HepG2 (cell line): Measurements from ENCODE around the gene HHIPL2. TPM values are rescaled to one million over a fixed set of nuclear protein-coding genes. Genes with fewer than 3 reads are reported as not detected.

Experiments used
- ATAC-seq: fragments of 200-7000 bp; cut with Tn5 transposase; 3 replicates; pipeline ENCODE4 v1.9.1; 2020; ENCODE audit warnings: mild to moderate bottlenecking, moderate library complexity
- BruUV-seq: library from RNA; stranded (reverse); fragments of 400-500 nt; replicated peaks from 2 replicates; lab custom pipeline; 2021; lab: Mats Ljungman, UMichigan
- CTCF ChIA-PET: fragments of 300-600 bp; formaldehyde crosslinking; extraction: SDS; loops from one replicate; lab custom pipeline; 2021; ENCODE audit warnings: low total read pairs, inconsistent platforms, low intra/inter-chr PET ratio; lab: Yijun Ruan, JAX
- POLR2A ChIA-PET: fragments of 350-600 bp; sonication (Branson Sonifier 250); formaldehyde crosslinking; loops from one replicate; lab custom pipeline; 2020; ENCODE audit warnings: antibody characterized with exemption, inconsistent platforms; lab: Yijun Ruan, JAX
- DNase-seq: peaks from one replicate; pipeline ENCODE4 v3.0.0-alpha.2; 2015; ENCODE audit warnings: low spot score
- FAIRE-seq: peaks from 3 replicates; lab custom pipeline; 2011; peaks lifted over from hg19 to GRCh38; lab: Jason Lieb, UNC
- H2AFZ ChIP-seq: one replicate; pipeline ENCODE4 v1.6.1; 2011; ENCODE audit warnings: low read length, inconsistent platforms
- H3K27ac ChIP-seq: fragments of 300-600 bp; 3 replicates; pipeline ENCODE4 v1.8.0; 2011; ENCODE audit warnings: mixed run types, mild to moderate bottlenecking, mixed read lengths, low read length, inconsistent platforms; ENCODE audit not compliant: insufficient read depth; ENCODE audit errors: extremely low read length
- H3K27me3 ChIP-seq, 2 experiments: fragments of 200-600 bp in 1 of 2; 2 replicates in 1 of 2; 3 replicates in 1 of 2; pipeline versions ENCODE4 v1.6.0 to v1.8.0; 2011; ENCODE audit warnings: low read length in 2 of 2, mild to moderate bottlenecking in 2 of 2, moderate library complexity in 2 of 2, inconsistent platforms in 1 of 2; ENCODE audit not compliant: insufficient read depth in 2 of 2, control insufficient read depth in 1 of 2
- H3K36me3 ChIP-seq, 2 experiments: fragments of 200-600 bp in 1 of 2; replicated peaks in 1 of 2; 2 replicates in 1 of 2; 3 replicates in 1 of 2; pipeline versions ENCODE4 v1.5.1 to v1.8.0; 2011; ENCODE audit warnings: low read length in 2 of 2, inconsistent platforms in 1 of 2; ENCODE audit not compliant: insufficient read depth in 2 of 2, control insufficient read depth in 1 of 2
- H3K4me1 ChIP-seq: 2 replicates; pipeline ENCODE4 v1.5.1; 2012; ENCODE audit warnings: low read length, inconsistent platforms; ENCODE audit not compliant: insufficient read depth
- H3K4me2 ChIP-seq: 2 replicates; pipeline ENCODE4 v1.6.0; 2011; ENCODE audit warnings: low read depth, low read length, inconsistent platforms
- H3K4me3 ChIP-seq, 3 experiments: fragments of 200-600 bp in 1 of 3; sonication (generic), shearing (Covaris generic) in 1 of 3; replicated peaks in 1 of 3; 2 replicates each; pipeline ENCODE4 v1.5.1; 2011 to 2016; ENCODE audit warnings: low read length in 3 of 3, inconsistent platforms in 2 of 3, low read depth in 2 of 3, mild to moderate bottlenecking in 2 of 3, control low read depth in 1 of 3, mixed read lengths in 1 of 3; ENCODE audit not compliant: insufficient read depth in 1 of 3
- H3K79me2 ChIP-seq: one replicate; pipeline ENCODE4 v1.6.1; 2011; ENCODE audit warnings: low read length, inconsistent platforms; ENCODE audit not compliant: insufficient read depth
- H3K9ac ChIP-seq: 2 replicates; pipeline ENCODE4 v1.6.0; 2011; ENCODE audit warnings: mild to moderate bottlenecking, low read depth, low read length, inconsistent platforms; ENCODE audit not compliant: insufficient read depth
- H3K9me3 ChIP-seq: 2 replicates; pipeline ENCODE4 v1.5.1; 2012; ENCODE audit warnings: mild to moderate bottlenecking, low read length
- H4K20me1 ChIP-seq: 2 replicates; pipeline ENCODE4 v1.6.0; 2011; ENCODE audit warnings: inconsistent platforms, mild to moderate bottlenecking, low read length, moderate library complexity; ENCODE audit not compliant: insufficient read depth
- ATF7-NPFF ChIP-seq: sonication (generic); formaldehyde crosslinking; IDR thresholded peaks from 2 replicates; pipeline ENCODE4 v1.8.1; 2023; ENCODE audit warnings: mild to moderate bottlenecking, low read depth, missing genetic modification reagents, moderate library complexity
- BRD4 ChIP-seq: sonication (generic); formaldehyde crosslinking; IDR thresholded peaks from 2 replicates; pipeline ENCODE4 v1.4.0; 2020; ENCODE audit warnings: missing genetic modification reagents
- EHMT2 ChIP-seq: fragments of 200-600 bp; sonication (generic); IDR thresholded peaks from 2 replicates; pipeline ENCODE4 v1.7.0; 2017; ENCODE audit warnings: antibody characterized with exemption, low read depth, low read length, borderline replicate concordance
- FOXO1 ChIP-seq: sonication (generic); formaldehyde crosslinking; IDR thresholded peaks from 2 replicates; pipeline ENCODE4 v1.4.0; 2020; ENCODE audit warnings: missing genetic modification reagents
- GLI4 ChIP-seq: sonication (generic); formaldehyde crosslinking; IDR thresholded peaks from 2 replicates; pipeline ENCODE4 v1.5.1; 2020; ENCODE audit warnings: missing genetic modification reagents, mild to moderate bottlenecking, moderate library complexity, borderline replicate concordance
- GTF2F1 ChIP-seq: fragments of 150-350 bp; IDR thresholded peaks from 2 replicates; pipeline ENCODE4 v1.6.1; 2014; ENCODE audit warnings: low read length
- MED1 ChIP-seq: sonication (generic); formaldehyde crosslinking; IDR thresholded peaks from 2 replicates; pipeline ENCODE4 v1.4.0; 2020; ENCODE audit warnings: missing genetic modification reagents
- ONECUT2 ChIP-seq: sonication (generic); formaldehyde crosslinking; IDR thresholded peaks from 2 replicates; pipeline ENCODE4 v1.4.0; 2020; ENCODE audit warnings: missing genetic modification reagents
- SOX5 ChIP-seq: IDR thresholded peaks from 2 replicates; pipeline ENCODE4 v1.6.1; 2016; ENCODE audit warnings: borderline replicate concordance
- TGIF2 ChIP-seq: IDR thresholded peaks from 2 replicates; pipeline ENCODE4 v1.6.1; 2016; ENCODE audit warnings: control low read depth, missing compliant biosample characterization
- ZKSCAN8 ChIP-seq: IDR thresholded peaks from 2 replicates; pipeline ENCODE4 v1.6.1; 2016; ENCODE audit warnings: borderline replicate concordance, missing genetic modification reagents, missing compliant biosample characterization
- ZNF207 ChIP-seq: fragments of 450-650 bp; IDR thresholded peaks from 2 replicates; pipeline ENCODE4 v1.6.1; 2016; ENCODE audit warnings: antibody characterized with exemption, borderline replicate concordance
- ZNF232 ChIP-seq: sonication (generic); formaldehyde crosslinking; IDR thresholded peaks from 2 replicates; pipeline ENCODE4 v1.4.0; 2020; ENCODE audit warnings: missing genetic modification reagents, borderline replicate concordance
- ZNF530 ChIP-seq: sonication (generic); formaldehyde crosslinking; IDR thresholded peaks from 2 replicates; pipeline ENCODE4 v1.5.0; 2020; ENCODE audit warnings: low read depth, mild to moderate bottlenecking, missing genetic modification reagents
- ZNF564 ChIP-seq: sonication (generic); formaldehyde crosslinking; IDR thresholded peaks from 2 replicates; pipeline ENCODE4 v1.8.1; 2023; ENCODE audit warnings: mild to moderate bottlenecking, missing genetic modification reagents
- WGBS: methylation state at CpG from one replicate; pipeline ENCODE4 v1.1.6; 2017; ENCODE audit warnings: low lambda C conversion rate; 5-methylcytosine and 5-hydroxymethylcytosine counted together
- in situ Hi-C: cut with HindIII; loops from 2 replicates; pipeline ENCODE4 v1.10.0; 2017; ENCODE audit warnings: low pct_unique_long_range_greater_than_20kb; ENCODE audit not compliant: extremely low pct_ligation_motif_present
- intact Hi-C: fragments of 100-400 bp; cut with micrococcal nuclease; formaldehyde crosslinking; loops from one replicate; pipeline ENCODE4 v1.10.0; 2022; ENCODE audit not compliant: unreplicated experiment
- polyA plus RNA-seq, 8 experiments: library from polyadenylated mRNA; depleted of rRNA in 3 of 8; stranded (reverse) in 7 of 8; unstranded in 1 of 8; fragments of >200 nt; fragmentation: Illumina TruSeq in 4 of 8; extraction: Trizol in 4 of 8; gene quantifications; 2 replicates each; pipeline versions ENCODE4 v1.2.1 to v1.2.3, GENCODE V29; 2011 to 2016; ENCODE audit warnings: low read depth in 4 of 8, missing spikeins in 1 of 8, mixed read lengths in 1 of 8; ENCODE audit not compliant: insufficient read depth in 1 of 8
- total RNA-seq, 5 experiments: library from RNA; depleted of rRNA; stranded (reverse); fragments of >200 nt; fragmentation: Illumina TruSeq; extraction: Trizol; gene quantifications; 2 replicates each; pipeline ENCODE4 v1.2.3, GENCODE V29; 2016; ENCODE audit warnings: low read depth in 1 of 5
- TF ChIP-seq, protein P1 (sequence below): sonication (generic); formaldehyde crosslinking; IDR thresholded peaks from 2 replicates; pipeline ENCODE4 v1.8.1; 2023; ENCODE audit warnings: missing genetic modification reagents, mild to moderate bottlenecking, borderline replicate concordance
- TF ChIP-seq, protein P2 (sequence below): sonication (generic); formaldehyde crosslinking; IDR thresholded peaks from 2 replicates; pipeline ENCODE4 v1.4.0; 2020; ENCODE audit warnings: mild to moderate bottlenecking, missing genetic modification reagents
- TF ChIP-seq, protein P3 (sequence below), 2 experiments: sonication (generic) in 1 of 2; formaldehyde crosslinking in 1 of 2; IDR thresholded peaks; 2 replicates each; pipeline versions ENCODE4 v1.4.0 to v1.6.1; 2016 to 2020; ENCODE audit warnings: borderline replicate concordance in 1 of 2, low read depth in 1 of 2, mild to moderate bottlenecking in 1 of 2, missing genetic modification reagents in 1 of 2

HHIPL2 gene
- total and polyA plus RNA-seq, 2 of the 13 experiments (the other 11 are each of a cell fraction or from before 2014, with no cell fraction given) = 0.53 to 1.3 TPM

GRCh38 chr1:222570837-222571236, 22.9 kb upstream of the HHIPL2 start:
- Histone ChIP-seq H3K79me2 (no peaks in the 10 kb centered on the region), H3K4me1 (no peaks in the 10 kb centered on the region), H3K27ac (no peak overlapping the region), H4K20me1 (no peaks in the 10 kb centered on the region), H3K9ac (no peak overlapping the region), H3K27me3 (no peaks in the 10 kb centered on the region), H3K4me3 (no peak overlapping the region), H3K4me2 (no peak overlapping the region), H3K9me3 (no peaks in the 10 kb centered on the region), H2AFZ (no peak overlapping the region), H3K36me3 (peaks cover 8 to 47% of the 10 kb centered on the region in 2 experiments; a peak in 4 of 5 replicates)
- ChIA-PET POLR2A (no interaction called here), CTCF (no interaction called here)
- no TSS peak for BruUV-seq
- no peak for ATAC-seq
- WGBS = 94% methylated on average over 1 of the region's 1 CpG
- FAIRE-seq = no peak
- in situ Hi-C loops (no loop called here), intact Hi-C loops (no loop called here)
- TF ChIP-seq, protein P1, sequence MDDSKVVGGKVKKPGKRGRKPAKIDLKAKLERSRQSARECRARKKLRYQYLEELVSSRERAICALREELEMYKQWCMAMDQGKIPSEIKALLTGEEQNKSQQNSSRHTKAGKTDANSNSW (CRISPR knock-in tag) = no peak
- TF ChIP-seq GLI4 (CRISPR knock-in tag) (no peak), ATF7-NPFF (CRISPR knock-in tag) (no peak), EHMT2 (no peak), FOXO1 (no peak), ZNF530 (CRISPR knock-in tag) (no peak), ZNF207 (no peak), ONECUT2 (CRISPR knock-in tag) (no peak), ZNF232 (CRISPR knock-in tag) (no peak), ZKSCAN8 (CRISPR knock-in tag) (no peak), TGIF2 (CRISPR knock-in tag) (no peak), GTF2F1 (no peak), SOX5 (CRISPR knock-in tag) (no peak), MED1 (no peak), BRD4 (CRISPR knock-in tag) (no peak), ZNF564 (CRISPR knock-in tag) (no peak)
- TF ChIP-seq, protein P2, sequence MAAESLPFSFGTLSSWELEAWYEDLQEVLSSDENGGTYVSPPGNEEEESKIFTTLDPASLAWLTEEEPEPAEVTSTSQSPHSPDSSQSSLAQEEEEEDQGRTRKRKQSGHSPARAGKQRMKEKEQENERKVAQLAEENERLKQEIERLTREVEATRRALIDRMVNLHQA = no peak
- TF ChIP-seq, protein P3, sequence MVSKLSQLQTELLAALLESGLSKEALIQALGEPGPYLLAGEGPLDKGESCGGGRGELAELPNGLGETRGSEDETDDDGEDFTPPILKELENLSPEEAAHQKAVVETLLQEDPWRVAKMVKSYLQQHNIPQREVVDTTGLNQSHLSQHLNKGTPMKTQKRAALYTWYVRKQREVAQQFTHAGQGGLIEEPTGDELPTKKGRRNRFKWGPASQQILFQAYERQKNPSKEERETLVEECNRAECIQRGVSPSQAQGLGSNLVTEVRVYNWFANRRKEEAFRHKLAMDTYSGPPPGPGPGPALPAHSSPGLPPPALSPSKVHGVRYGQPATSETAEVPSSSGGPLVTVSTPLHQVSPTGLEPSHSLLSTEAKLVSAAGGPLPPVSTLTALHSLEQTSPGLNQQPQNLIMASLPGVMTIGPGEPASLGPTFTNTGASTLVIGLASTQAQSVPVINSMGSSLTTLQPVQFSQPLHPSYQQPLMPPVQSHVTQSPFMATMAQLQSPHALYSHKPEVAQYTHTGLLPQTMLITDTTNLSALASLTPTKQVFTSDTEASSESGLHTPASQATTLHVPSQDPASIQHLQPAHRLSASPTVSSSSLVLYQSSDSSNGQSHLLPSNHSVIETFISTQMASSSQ (IDR thresholded peaks at IDR 0.05; ENCODE audit: low read depth) = no peak
- TF ChIP-seq, protein P3 (CRISPR knock-in tag; IDR thresholded peaks at IDR 0.05; ENCODE audit: borderline replicate concordance) = no peak
- no peak for DNase-seq
